Measurements from ENCODE around the gene SNRNP35.

DNA sequence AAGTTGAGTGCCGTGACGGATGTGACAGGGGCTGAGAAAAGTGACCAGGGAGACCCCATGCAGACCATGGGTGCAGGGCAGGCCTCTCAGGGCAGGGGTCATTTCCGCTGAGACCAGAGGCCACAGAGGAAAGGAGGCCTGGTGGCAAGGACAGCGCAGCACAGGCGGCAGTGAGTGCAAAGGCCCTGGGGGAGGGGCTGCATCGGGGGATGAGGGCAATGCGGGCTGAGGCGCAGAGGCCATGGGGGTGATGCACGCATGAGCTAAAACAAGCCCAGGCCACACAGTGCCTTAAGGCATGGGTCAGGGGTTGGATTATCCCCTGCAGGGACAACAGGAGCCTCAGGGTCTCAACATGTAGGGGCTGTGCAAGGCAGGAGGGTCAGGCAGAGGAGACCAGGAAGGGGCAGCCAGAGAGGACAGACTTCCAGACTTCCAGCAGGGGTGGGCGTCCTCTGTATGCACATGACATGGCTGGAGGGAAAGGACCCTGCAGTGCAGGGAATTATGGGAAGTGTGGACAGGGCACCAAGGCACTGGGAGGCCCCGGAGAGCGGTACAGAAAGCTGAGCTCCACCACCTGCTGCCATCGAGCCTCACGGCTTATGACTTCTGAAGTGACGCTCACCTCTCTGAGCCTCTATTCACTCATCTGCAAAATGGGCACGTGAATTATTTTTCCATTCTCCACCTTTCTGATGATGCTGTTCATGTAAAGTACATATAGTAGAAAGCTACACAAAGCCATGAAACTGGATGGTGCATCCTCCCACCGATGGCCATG, 48.3 kb downstream of the SNRNP35 start:
- TF ChIP-seq TAF1 (IDR thresholded peaks at IDR 0.05; ENCODE audit: low read depth, low read length): no peak
- TF ChIP-seq CTCF (IDR thresholded peaks at IDR 0.05; ENCODE audit: control extremely low read depth in 1 of 3, insufficient read depth in 1 of 3, low read depth in 1 of 3, low read length in 3 of 3): no peak
- no peak for TF ChIP-seq YY1 (IDR thresholded peaks at IDR 0.05; ENCODE audit: low read depth, low read length)
- TF ChIP-seq CHD1 (IDR thresholded peaks at IDR 0.05; ENCODE audit: low read depth, low read length): no peak
- no peak for TF ChIP-seq POLR2A (IDR thresholded peaks at IDR 0.05; ENCODE audit: control extremely low read depth in 1 of 2, low read depth in 2 of 2, low read length in 2 of 2)
- TF ChIP-seq SP1 (IDR thresholded peaks at IDR 0.05; ENCODE audit: low read depth, low read length): no peak
- no peak for TF ChIP-seq TCF12 (IDR thresholded peaks at IDR 0.05; ENCODE audit: low read depth, low read length)
- no peak for TF ChIP-seq MAX (IDR thresholded peaks at IDR 0.05)

Measured in H1 (cell line).